Astrocyte of the spinal cord (primary cell): Measurements from ENCODE around the gene EFHD1.

ENCODE experiments used
- DNase-seq: peaks from one replicate; pipeline ENCODE4 v3.0.0; 2011; ENCODE audit warnings: low read depth, low spot score
- H3K4me3 ChIP-seq: 2 replicates; pipeline ENCODE4 v1.5.1; 2011; ENCODE audit warnings: low read depth, mild to moderate bottlenecking, low read length, moderate library complexity
- in situ Hi-C: cut with HindIII; loops from 2 replicates; pipeline ENCODE4 v1.10.0; 2017; ENCODE audit warnings: low sequenced_read_pairs
- TF ChIP-seq, protein P1 (sequence below): IDR thresholded peaks from 2 replicates; pipeline ENCODE4 v1.5.1; 2012; ENCODE audit warnings: low read depth, mild to moderate bottlenecking, low read length, inconsistent platforms

Gene EFHD1

DNA sequence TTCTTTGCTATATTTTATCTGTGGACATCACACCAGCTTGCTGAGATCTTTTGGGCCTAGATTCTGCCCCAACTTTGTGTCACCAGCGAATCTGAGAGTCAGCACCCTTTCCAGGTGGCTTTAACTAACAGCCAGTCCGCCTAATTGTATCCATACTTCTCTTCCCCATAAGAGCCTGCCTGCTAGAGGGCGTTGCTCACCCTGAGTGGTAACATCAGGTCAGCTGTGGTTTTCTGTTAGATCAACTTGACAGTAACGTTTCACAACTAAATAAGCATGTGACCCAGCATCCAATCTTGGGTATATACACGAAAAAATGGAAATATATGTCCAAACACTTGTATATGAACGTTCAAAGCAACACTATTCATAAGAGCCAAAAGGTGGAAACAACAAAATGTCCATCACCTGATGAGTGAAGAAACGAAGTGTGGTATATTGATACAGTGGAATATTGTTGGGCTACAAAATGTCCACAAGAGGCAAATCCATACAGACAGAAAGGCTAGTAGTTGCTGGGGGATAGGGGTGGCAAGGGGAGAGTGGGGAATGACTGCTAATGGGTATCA is 24.9 kb downstream of the EFHD1 start:
- in situ Hi-C loops = no loop called here

DNA sequence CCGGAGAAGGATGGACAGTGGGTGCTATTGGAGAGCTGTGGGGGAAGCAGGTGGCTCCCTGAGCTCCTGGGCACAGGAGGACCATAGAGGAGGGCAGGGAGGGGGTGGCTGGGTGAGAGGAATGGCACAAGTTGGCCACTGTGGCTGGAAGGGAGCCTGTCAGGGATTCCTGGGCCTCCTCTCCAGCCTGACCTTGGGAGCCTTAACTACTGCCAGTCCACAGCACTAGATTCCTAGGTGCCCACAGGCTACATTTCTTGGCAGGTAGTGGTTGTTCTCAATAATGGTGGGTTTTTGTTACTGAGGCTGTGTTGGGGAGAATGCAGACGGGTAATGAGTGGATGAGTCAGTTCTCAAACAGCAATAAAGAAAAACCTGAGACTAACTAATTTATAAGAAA is 26.0 kb downstream of the EFHD1 start:
- TF ChIP-seq, protein P1, sequence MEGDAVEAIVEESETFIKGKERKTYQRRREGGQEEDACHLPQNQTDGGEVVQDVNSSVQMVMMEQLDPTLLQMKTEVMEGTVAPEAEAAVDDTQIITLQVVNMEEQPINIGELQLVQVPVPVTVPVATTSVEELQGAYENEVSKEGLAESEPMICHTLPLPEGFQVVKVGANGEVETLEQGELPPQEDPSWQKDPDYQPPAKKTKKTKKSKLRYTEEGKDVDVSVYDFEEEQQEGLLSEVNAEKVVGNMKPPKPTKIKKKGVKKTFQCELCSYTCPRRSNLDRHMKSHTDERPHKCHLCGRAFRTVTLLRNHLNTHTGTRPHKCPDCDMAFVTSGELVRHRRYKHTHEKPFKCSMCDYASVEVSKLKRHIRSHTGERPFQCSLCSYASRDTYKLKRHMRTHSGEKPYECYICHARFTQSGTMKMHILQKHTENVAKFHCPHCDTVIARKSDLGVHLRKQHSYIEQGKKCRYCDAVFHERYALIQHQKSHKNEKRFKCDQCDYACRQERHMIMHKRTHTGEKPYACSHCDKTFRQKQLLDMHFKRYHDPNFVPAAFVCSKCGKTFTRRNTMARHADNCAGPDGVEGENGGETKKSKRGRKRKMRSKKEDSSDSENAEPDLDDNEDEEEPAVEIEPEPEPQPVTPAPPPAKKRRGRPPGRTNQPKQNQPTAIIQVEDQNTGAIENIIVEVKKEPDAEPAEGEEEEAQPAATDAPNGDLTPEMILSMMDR = no peak
- H3K4me3 ChIP-seq = no peak overlapping the region
- peak; percentile 45 for DNase-seq
- in situ Hi-C loops = no loop called here

More for the DNA sequence above, 24.9 kb downstream of the EFHD1 start:
- DNase-seq = no peak
- TF ChIP-seq, protein P1 = no peak
- H3K4me3 ChIP-seq = no peak overlapping the region

DNA sequence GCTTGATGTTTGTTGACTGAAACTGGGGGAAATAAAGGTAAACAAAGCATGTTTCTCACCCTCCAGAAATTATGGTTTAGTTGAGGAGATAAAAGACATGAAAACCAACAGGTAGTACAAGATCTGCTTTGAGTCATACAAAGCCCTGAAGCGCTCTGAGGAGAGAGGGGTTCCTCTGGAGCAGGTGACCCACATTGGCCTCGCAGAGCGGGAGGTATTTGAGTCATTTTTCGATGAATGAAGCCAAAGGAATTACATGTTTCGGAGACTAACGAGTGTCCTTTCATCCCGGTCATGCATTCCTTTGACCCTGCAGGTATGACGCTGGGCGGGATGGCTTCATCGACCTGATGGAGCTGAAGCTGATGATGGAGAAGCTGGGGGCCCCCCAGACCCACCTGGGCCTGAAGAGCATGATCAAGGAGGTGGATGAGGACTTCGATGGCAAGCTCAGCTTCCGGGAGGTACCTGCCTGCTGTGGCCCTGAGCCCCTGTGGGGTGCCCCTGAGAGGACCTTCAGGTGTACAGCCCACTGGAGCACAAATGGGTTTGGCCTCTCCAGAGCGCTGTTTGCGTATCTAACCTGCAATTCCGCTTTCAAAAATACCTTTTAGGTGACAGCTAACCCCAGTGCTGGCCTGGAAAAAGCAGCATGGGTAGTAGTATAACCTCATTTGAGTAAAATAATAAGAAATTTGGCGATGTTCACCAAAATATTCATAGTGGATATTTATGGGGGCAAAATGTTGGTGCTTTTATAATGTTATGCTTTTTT is 29.3 kb downstream of the EFHD1 start:
- in situ Hi-C loops = no loop called here
- TF ChIP-seq, protein P1 = no peak
- H3K4me3 ChIP-seq = no peak overlapping the region

DNA sequence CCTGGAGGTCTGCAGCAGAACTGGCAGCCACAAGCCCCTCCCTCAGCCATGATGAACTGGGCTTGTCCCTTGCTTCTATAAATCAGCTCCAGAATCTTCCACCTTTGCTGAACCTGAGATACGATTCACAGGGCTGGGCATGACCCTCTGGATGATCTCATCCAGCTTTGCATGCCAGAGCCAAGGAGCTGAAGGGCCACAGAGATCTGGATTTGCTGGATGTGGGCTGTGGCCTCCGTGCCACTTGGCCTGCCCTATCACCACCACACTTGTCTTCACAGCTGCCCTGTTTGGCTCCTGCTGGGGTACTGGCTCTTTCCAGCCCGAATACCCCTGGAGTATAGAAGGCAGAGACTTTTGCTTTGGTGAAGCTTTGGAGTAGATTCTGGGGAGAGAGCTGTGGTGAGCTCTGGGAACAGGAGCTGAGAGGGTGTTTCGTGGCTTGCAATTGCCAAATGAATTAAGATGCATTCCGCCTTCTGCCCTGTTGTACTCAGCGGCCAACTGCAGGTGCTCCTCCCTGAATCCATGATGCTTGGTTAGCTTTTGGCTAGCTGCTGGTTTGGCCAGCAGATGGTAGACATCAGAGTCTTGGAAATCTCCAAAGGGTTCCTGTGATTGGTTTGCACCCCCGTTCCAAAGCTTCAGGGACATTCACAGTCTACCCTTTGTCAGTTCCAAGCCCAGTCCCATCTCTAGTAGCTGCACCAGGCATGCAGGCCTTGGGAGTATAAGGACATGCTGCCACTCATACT is 32.8 kb downstream of the EFHD1 start:
- in situ Hi-C loops = no loop called here
- TF ChIP-seq, protein P1 = no peak
- DNase-seq = no peak
- no peak overlapping the region for H3K4me3 ChIP-seq

More for the DNA sequence above, 29.3 kb downstream of the EFHD1 start:
- no peak for DNase-seq

DNA sequence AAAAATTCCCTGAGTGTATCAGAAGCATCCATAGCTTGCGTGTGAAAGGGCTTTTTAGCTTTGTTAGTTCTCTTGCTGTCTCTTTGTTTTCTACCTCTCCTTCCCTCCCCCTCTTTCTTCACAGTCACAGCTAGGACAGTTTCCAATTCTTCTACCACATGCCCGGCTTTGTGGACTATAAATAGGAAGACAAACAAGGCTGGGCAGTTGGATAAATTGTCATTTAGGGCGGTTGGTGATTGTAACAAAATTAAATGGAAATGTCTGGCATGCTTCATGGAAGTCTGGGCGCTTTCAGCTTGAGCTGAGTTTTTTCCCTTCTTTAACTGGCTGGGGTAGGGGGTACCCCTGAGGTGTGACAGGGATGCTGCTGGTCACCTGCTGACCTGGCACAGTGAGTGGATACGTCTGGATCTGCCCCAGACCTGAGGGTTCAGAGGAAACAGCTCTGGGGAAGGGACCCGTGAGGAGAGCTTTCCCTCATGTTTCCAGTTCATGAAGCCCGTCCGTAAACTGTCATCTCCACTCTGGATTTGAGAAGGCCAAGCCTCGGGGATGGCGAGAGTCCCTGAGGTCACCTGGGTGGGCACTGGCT is 34.7 kb downstream of the EFHD1 start:
- in situ Hi-C loops = no loop called here
- DNase-seq = peak; percentile 2
- H3K4me3 ChIP-seq = no peak overlapping the region
- TF ChIP-seq, protein P1 = no peak

DNA sequence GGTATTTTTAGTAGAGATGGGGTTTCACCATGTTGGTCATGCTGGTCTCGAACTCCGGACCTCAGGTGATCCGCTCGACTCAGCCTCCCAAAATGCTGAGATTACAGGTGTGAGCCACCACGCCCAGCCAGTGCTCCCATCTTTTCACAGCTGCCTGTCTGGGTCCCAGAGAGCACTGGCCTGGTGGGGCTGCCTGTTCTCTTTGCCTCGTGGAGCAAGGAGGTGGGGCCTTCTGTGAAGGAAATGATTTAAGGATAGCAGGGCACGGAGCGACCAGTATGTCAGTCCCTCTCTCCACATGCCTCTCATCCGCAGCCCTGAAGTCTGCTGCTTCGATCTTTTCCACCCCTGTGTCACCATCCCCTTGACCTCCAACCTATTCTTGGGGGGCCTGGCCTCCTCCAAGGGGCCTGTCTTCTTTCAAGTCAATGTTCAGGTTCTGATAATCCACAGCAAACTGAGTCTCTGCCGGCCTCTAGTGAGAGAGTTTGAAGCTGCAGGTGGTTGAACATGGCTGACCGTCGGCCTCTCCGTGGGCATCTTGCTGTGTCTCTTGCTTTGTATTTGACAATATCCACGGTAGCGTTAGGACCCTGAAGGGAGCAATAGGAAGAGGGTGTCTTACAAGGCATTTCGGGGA is 35.5 kb downstream of the EFHD1 start:
- in situ Hi-C loops = no loop called here
- DNase-seq = peak; percentile 24
- no peak overlapping the region for H3K4me3 ChIP-seq
- TF ChIP-seq, protein P1 = peak; percentile 77
